GM18861 (cell line): ENCODE measurements around the gene POT1.
"Not testable (repeated sequence)": the region's sequence is repeated elsewhere in the genome, so short reads cannot be mapped to it uniquely, and the experiment has no call there.

Experiments used
- ATAC-seq: cut with Tn5 transposase; IDR thresholded peaks from one replicate; pipeline ENCODE4 v1.9.1; 2021; ENCODE audit not compliant: unreplicated experiment

The POT1 gene

GRCh38 chr7:124929467-124930172 is at the start of gene POT1:
POT1 (minus strand) TSS chr7:124929825; CDS start chr7:124897173, 32,652 bp downstream.
- ATAC-seq = peak; percentile 99

GRCh38 chr7:124975131-124975530 is 45.5 kb upstream of the POT1 start:
- not testable (repeated sequence) for ATAC-seq

- no peak for ATAC-seq
Measured at GRCh38 chr7:124965553-124965952, 35.9 kb upstream of the POT1 start.

GRCh38 chr7:124959676-124960075 is 30.1 kb upstream of the POT1 start:
- no peak for ATAC-seq

DNA sequence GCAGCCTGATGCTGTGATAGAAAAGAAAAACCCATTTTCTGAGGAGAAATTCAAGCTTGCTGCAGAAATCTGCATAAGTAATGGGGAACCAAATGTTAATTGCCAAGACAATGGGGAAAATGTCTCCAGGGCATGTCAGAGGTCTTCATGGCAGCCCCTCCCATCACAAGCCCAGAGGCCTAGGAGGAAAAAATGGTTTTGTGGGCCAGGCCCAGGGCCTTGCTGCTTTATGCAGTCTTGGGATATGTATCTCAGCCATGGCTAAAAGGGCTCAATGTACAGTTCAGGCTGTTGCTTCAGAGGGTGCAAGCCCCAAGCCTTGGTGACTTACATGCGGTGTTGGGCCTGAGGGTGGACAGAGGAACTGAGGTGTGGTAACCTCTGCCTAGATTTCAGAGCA is 28.3 kb upstream of the POT1 start:
- ATAC-seq = not testable (repeated sequence)

GRCh38 chr7:124956160-124956559 is 26.5 kb upstream of the POT1 start:
- ATAC-seq = no peak

DNA sequence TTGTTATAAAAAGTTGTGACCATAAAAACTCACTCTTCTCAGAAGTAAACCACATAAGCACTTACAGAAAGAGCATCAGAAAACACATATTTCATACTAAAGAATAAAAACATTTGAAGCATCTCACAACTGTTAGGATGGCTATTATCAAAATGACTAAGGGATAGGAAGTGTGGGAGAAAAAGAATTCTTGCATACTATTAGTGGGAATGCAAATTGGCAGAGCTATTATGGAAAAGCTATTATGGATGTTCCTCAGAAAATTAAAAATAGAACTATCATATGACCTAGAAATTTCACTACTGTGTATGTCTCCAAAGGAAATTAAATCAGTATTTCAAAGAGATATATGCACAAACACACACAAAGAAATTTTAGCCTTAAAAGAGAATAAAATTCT is 25.2 kb upstream of the POT1 start:
- ATAC-seq = no peak

DNA sequence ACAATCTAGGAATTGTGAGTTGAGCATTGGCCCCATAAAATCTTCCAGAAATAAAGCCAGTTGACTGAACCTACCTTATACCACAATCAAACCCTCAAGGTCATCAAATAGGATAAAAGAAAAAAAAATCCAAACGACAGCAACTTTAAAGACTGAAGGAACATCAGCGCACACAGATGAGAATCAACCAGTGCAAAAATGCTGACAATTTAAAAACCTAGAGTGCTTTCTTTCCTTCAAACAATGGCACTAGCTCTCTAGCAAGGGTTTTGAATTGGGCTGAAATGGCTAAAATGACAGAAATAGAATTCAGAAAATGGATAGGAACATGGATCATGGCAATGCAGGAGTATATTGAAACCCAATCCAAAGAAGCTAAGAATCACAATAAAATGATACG is 16.1 kb upstream of the POT1 start:
- ATAC-seq = no peak

DNA sequence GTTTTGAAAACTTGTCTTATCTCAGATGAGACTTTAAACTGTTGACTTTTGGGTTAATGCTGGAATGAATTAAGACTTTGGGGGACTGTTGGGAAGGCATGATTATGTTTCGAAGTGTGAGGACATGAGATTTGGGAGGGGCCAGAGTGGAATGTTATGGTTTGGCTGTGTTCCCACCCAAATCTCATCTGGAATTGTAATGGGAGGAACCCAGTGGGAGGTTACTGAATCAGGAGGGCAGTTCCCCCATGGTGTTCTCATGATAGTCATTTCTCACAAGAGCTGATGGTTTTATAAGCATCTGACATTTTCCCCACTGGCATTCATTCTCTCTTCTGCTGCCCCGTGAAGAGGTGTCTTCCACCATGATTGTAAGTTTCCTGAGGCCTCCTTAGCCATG is 13.8 kb upstream of the POT1 start:
- no peak for ATAC-seq

DNA sequence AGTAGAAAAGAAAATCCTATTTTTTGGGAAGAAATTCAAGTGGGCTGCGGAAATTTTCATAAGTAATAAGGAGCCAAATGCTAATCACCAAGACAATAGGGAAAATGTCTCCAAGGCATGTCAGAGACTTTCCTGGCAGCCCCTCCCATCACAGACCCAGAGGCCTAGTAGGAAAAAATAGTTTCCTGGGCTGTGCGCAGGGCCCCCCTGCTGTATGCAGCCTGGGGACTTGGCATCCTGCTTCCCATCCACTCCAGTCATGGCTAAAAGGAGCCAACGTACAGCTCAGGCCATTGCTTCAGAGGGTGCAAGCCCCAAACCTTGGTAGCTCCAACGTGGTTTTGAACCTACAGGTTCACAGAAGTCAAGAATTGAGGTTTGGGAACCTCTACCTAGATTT is 12.8 kb upstream of the POT1 start:
- ATAC-seq = no peak

GRCh38 chr7:124940306-124940705 is 10.7 kb upstream of the POT1 start:
- ATAC-seq = no peak

DNA sequence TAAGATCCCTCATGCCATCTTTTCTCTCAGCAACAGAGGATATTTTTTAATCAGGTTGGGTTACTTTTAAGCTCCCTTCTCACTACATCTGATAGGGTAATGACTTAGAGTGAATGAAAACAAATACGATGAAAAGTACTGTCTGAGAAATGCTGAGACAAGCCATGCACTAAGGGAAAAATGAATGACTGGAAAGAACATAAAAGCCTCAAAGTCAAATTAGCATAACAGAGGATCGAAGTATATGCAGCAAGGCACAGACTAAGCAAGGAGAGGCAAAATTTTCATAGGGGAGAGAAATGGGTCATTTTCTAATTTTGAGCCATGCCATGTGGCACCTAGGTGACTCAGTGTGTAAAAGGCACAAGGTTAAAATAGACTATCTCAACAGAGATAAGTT is 8.5 kb upstream of the POT1 start:
- ATAC-seq = no peak

DNA sequence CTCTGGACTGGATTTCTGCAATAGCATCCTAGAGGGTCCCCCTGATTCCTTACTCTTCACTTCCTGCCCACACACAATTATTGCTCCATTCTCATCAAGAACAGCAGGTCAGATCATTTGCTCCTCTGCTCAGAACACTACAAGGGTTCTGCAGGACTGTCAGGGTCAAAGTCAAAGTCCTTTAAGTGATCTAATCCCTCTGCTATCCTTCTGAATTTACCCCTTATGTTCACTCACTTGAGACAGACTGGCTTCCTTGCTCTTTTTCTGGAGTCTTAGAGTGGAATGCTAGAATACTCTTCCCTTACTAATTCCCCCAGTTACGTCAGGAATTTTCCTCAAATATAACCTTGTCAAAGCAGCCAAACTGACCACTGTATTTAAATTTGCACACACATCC is 7.5 kb upstream of the POT1 start:
- no peak for ATAC-seq

GRCh38 chr7:124934841-124935240 is 5.2 kb upstream of the POT1 start:
- ATAC-seq = no peak

DNA sequence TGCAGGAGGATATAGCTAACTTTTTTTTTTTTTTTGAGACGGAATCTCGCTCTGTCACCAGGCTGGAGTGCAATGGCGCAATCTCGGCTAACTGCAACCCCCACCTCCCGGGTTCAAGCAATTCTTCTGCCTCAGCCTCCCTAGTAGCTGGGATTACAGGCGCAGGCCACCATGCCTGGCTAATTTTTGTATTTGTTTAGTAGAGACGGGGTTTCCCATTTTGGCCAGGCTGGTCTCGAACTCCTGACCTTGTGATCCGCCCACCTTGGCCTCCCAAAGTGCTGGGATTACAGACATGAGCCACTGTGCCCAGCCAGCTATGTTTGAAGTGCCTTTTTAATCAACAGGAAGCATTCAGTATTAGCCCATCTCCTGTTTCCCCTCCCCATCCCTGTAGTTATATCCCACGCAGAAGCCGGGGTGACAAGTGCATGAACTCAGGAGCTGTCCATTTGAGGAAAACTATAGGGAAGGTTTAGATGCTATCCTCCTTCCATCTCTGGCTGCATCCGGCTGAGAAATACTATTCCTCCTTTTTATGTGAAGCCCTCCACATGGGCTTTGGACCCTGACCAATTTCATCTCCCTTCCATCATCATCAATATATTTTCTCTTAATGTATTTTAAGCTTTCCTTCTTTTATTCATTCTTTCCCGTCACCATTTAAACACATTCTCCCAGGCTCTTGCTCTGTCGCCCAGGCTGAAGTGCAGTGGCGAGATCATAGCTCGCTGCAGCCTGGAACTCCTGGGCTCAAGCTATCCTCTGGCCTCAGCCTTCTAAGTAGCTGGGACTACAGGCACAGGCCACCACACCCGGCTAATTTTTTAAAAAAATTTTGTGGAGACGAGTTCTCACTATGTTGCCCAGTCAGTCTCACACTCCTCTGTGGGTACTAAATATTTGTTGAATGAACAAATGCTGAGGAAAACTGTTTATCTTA is 1.3 kb upstream of the POT1 start:
- ATAC-seq = no peak

GRCh38 chr7:124930173-124930623 is 573 bp upstream of the POT1 start:
- no peak for ATAC-seq

DNA sequence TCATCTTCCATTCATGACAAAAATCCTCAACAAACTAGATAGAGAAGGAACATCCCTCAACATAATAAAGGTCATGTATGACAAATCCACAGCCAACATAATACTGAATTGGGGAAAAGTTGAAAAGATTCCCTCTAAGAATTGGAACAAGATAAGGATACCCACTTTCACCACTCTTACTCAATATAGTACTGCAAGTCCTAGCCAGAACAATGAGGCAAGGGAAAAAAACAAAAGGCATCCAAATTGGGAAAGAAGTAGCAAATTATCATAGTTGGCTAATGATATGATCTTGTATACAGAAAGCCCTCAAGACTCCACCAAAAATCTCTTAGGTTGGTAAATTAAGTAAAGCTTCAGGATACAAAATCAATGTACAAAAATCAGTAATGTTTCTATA is 4.7 kb downstream of the POT1 start:
- no peak for ATAC-seq

DNA sequence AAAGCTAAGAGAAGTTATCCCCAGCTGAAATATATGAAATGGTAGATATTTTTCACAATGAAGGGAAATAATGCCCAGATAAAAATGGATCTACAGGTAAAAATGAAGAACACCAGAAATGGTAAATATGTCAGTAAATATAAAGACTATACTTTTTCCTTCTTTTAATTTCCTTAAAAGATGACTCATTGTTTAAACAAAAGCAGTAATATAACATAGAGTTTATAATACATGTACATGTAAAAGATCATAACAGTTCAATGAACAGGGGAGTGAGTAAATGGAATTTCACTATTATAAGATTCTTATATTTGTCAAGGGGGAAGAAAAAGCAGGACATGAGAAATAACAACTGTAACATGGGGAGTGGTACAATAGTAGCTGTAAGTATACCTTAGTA is 7.4 kb downstream of the POT1 start:
- no peak for ATAC-seq

DNA sequence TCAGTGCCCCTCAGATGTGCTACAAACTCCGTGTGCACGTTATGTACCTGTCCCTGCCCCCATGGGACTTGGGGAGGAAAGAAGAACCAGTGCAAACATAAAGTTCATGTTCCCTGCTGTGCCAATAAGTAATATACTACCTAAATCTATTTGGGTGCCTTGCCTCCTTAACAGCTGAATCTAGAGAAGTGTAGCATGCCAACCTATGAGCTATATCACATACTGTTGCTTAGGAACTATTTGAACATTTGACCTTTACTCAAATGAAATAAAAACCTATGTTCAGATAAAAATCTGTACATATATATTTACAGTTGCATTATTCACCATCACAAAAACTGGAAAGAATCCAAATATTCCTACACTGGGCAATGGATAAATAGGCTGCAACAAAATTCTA is 9.8 kb downstream of the POT1 start:
- no peak for ATAC-seq

- ATAC-seq = peak; percentile 74
Measured at GRCh38 chr7:124918662-124919061, 11.0 kb downstream of the POT1 start.

- ATAC-seq = no peak
Measured at GRCh38 chr7:124915242-124915641, 14.4 kb downstream of the POT1 start.

GRCh38 chr7:124914298-124914697 is 15.3 kb downstream of the POT1 start:
- ATAC-seq = peak; percentile 28
